Amniotic epithelial cell (primary cell): ENCODE results near the gene KLHL36.

Experiments
- DNase-seq: peaks from one replicate; pipeline ENCODE4 v3.0.0-alpha.2; 2010; ENCODE audit warnings: low read depth

Gene KLHL36

GRCh38 chr16:84648595-84649510 lies 542 bp downstream of the KLHL36 start:
- DNase-seq, result no peak

- DNase-seq, result no peak
These were observed 1.2 kb downstream of the KLHL36 start for GRCh38 chr16:84649511-84649861.

GRCh38 chr16:84650062-84650991 lies 2.0 kb downstream of the KLHL36 start:
- DNase-seq, result peak; percentile 89

GRCh38 chr16:84652566-84652965 lies 4.3 kb downstream of the KLHL36 start:
- DNase-seq, result no peak

- DNase-seq, result no peak
These were observed 5.9 kb downstream of the KLHL36 start for GRCh38 chr16:84654238-84654637.

GRCh38 chr16:84654998-84655397 lies 6.7 kb downstream of the KLHL36 start:
- DNase-seq, result no peak

- no peak for DNase-seq
These were observed 8.3 kb downstream of the KLHL36 start for GRCh38 chr16:84656649-84657048.

GRCh38 chr16:84657229-84657837 lies 9.0 kb downstream of the KLHL36 start:
- no peak for DNase-seq

- no peak for DNase-seq
These were observed 10.4 kb downstream of the KLHL36 start for GRCh38 chr16:84658690-84659089.

- no peak for DNase-seq
These were observed 11.5 kb downstream of the KLHL36 start for GRCh38 chr16:84659656-84660300.

- DNase-seq, result no peak
These were observed 12.7 kb downstream of the KLHL36 start for GRCh38 chr16:84660973-84661372.

- DNase-seq, result no peak
These were observed 13.2 kb downstream of the KLHL36 start for GRCh38 chr16:84661418-84662060.

GRCh38 chr16:84662471-84662870 lies 14.2 kb downstream of the KLHL36 start:
- DNase-seq, result no peak

GRCh38 chr16:84663433-84664101 lies 15.3 kb downstream of the KLHL36 start:
- DNase-seq, result no peak

- no peak for DNase-seq
These were observed 17.0 kb downstream of the KLHL36 start for GRCh38 chr16:84665359-84665758.

- DNase-seq, result no peak
These were observed 17.5 kb downstream of the KLHL36 start for GRCh38 chr16:84665843-84666242.

GRCh38 chr16:84667600-84668309 lies 19.4 kb downstream of the KLHL36 start:
- no peak for DNase-seq

GRCh38 chr16:84670063-84670462 lies 21.8 kb downstream of the KLHL36 start:
- DNase-seq, result no peak

- DNase-seq, result peak; percentile 58
These were observed 24.2 kb downstream of the KLHL36 start for GRCh38 chr16:84672276-84673202.
